K562 (cell line): Measurements from ENCODE around the gene TEX14. TPM values are rescaled to one million over a fixed set of nuclear protein-coding genes. Genes with fewer than 3 reads are reported as not detected.

ENCODE experiments used
- CBFA2T2 ChIP-seq: fragments of 450-650 bp; conservative IDR thresholded peaks from 2 replicates; pipeline ENCODE4 v1.6.1; 2017; ENCODE audit warnings: mild to moderate bottlenecking
- HNRNPH1 ChIP-seq: fragments of 200-400 bp; formaldehyde crosslinking; optimal IDR thresholded peaks from 2 replicates; pipeline ENCODE3; 2017; ENCODE audit warnings: low read depth, mild to moderate bottlenecking, low read length, moderate library complexity
- NR4A1 ChIP-seq, 2 experiments: fragments of 250-450 bp in 1 of 2; fragments of 450-650 bp in 1 of 2; sonication (Bioruptor Pico) in 1 of 2; IDR thresholded peaks; 2 replicates each; pipeline versions ENCODE4 v1.4.0 to v1.6.1; 2016 to 2020; ENCODE audit warnings: mild to moderate bottlenecking in 2 of 2, missing compliant biosample characterization in 1 of 2, missing genetic modification characterization in 1 of 2, moderate library complexity in 1 of 2
- SMAD3 ChIP-seq: fragments of 450-650 bp; formaldehyde crosslinking; conservative IDR thresholded peaks from 2 replicates; pipeline ENCODE4 v1.4.0; 2020; ENCODE audit warnings: mild to moderate bottlenecking
- SNRNP70 ChIP-seq: fragments of 200-400 bp; formaldehyde crosslinking; optimal IDR thresholded peaks from 2 replicates; pipeline ENCODE3; 2017; ENCODE audit warnings: low read depth, low read length
- SREBF1 ChIP-seq: fragments of 150-350 bp; IDR thresholded peaks from 2 replicates; pipeline ENCODE4 v1.6.1; 2014; ENCODE audit warnings: antibody characterized with exemption, low read depth, low read length, borderline replicate concordance
- SUPT5H ChIP-seq: fragments of 450-650 bp; IDR thresholded peaks from 2 replicates; pipeline ENCODE4 v1.6.1; 2016
- ZEB2 ChIP-seq: fragments of 450-650 bp; IDR thresholded peaks from 2 replicates; pipeline ENCODE4 v1.6.1; 2016
- ZNF24 ChIP-seq: fragments of 450-650 bp; IDR thresholded peaks from 2 replicates; pipeline ENCODE4 v1.6.1; 2016
- polyA plus RNA-seq, 8 experiments: library from polyadenylated mRNA; depleted of rRNA in 4 of 8; stranded (reverse) in 5 of 8; unstranded in 3 of 8; fragments of >200 nt; fragmentation: Nextera tagmentation in 2 of 8; fragmentation: Illumina TruSeq in 1 of 8; extraction: Ambion mirVana in 2 of 8; extraction: Trizol in 1 of 8; gene quantifications; 2 replicates each; pipeline versions ENCODE4 v1.2.1 to v1.2.3, GENCODE V29; 2011 to 2014; ENCODE audit warnings: inconsistent platforms in 1 of 8, missing spikeins in 1 of 8
- total RNA-seq, 7 experiments: library from RNA; depleted of rRNA in 6 of 7; stranded (reverse); fragments of >200 nt in 6 of 7; fragmentation: Illumina TruSeq in 2 of 7; extraction: Trizol in 2 of 7; gene quantifications; 2 replicates each; pipeline versions ENCODE4 v1.2.1 to v1.2.3, GENCODE V29; 2011 to 2021; ENCODE audit warnings: low replicate concordance in 1 of 7
- TF ChIP-seq, protein P1 (sequence below): fragments of 450-650 bp; formaldehyde crosslinking; IDR thresholded peaks from 2 replicates; pipeline ENCODE4 v1.4.0; 2020; ENCODE audit warnings: mild to moderate bottlenecking, moderate library complexity
- TF ChIP-seq, protein P2 (sequence below): fragments of 450-650 bp; formaldehyde crosslinking; IDR thresholded peaks from 2 replicates; pipeline ENCODE4 v1.4.0; 2020; ENCODE audit warnings: mild to moderate bottlenecking, moderate library complexity
- TF ChIP-seq, protein P3 (sequence below): fragments of 250-450 bp; sonication (Bioruptor Pico); IDR thresholded peaks from 2 replicates; pipeline ENCODE4 v1.8.0; 2022; ENCODE audit warnings: inconsistent platforms
- TF ChIP-seq, protein P4 (sequence below), 2 experiments: fragments of 150-350 bp in 1 of 2; IDR thresholded peaks; 2 replicates each; pipeline ENCODE4 v1.6.1; 2012 to 2016; ENCODE audit warnings: low read depth in 2 of 2, low read length in 2 of 2, mild to moderate bottlenecking in 1 of 2, moderate library complexity in 1 of 2
- TF ChIP-seq, protein P5 (sequence below), 2 experiments: IDR thresholded peaks; 2 replicates each; pipeline ENCODE4 v1.6.1; 2012; ENCODE audit warnings: improper control_type of control experiment in 2 of 2, low read depth in 2 of 2, low read length in 2 of 2, borderline replicate concordance in 1 of 2

Gene TEX14
- total and polyA plus RNA-seq, 9 of the 15 experiments (the other 6 are each of a cell fraction or from before 2014, with no cell fraction given): 0.05 to 0.12 (median 0.09) TPM; not detected in 1

DNA sequence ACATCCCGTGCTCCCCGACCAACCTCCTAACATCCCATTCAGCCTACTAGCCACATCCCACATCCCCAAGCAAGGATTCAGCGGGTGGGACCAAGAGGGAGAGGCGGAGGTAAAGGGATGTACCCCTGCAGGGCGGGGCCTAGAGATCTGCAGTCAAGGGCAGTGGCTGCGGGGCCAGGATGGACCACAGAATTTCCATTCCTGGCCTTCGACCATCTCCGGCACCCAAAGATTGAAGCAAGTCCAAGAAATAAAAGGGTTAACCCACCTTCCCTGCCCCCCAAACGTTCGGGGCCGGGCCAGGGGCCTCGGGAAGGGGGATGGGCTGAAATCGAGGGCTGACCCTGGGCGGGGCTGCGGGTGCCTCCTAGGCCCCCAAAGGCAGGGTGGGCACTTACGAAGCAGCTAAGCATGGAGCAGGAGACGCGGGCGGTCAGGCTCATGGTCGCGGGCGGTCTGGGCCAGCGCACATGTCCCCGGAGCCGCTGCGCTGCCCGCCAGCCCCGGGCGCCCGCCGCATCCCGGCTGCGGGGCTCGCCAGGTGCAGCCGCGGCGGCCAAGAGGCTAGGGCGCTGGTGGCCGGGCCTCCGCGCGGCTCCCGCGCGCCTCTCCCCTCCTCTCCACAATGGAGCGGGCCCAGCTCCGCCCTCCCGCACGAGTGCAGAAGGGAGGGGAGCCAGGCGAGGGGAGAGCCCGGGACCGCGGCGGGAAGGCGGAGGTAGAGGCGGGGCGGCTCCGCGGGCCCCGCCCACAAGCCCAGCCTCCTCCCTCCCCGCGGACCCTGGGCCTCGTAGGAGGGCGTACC is 177.7 kb downstream of the TEX14 start, which contains the start of gene MTMR4 (continued):
- TF ChIP-seq, protein P1, sequence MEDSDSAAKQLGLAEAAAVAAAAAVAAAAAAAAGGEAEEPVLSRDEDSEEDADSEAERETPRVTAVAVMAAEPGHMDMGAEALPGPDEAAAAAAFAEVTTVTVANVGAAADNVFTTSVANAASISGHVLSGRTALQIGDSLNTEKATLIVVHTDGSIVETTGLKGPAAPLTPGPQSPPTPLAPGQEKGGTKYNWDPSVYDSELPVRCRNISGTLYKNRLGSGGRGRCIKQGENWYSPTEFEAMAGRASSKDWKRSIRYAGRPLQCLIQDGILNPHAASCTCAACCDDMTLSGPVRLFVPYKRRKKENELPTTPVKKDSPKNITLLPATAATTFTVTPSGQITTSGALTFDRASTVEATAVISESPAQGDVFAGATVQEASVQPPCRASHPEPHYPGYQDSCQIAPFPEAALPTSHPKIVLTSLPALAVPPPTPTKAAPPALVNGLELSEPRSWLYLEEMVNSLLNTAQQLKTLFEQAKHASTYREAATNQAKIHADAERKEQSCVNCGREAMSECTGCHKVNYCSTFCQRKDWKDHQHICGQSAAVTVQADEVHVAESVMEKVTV (CRISPR knock-in tag): no peak
- TF ChIP-seq HNRNPH1 (no peak), ZEB2 (no peak), NR4A1 (CRISPR knock-in tag; IDR thresholded peaks at IDR 0.05) (no peak), NR4A1 (tag; IDR thresholded peaks at IDR 0.05) (no peak), ZNF24 (no peak), SUPT5H (no peak), SMAD3 (CRISPR knock-in tag) (no peak), SREBF1 (no peak), CBFA2T2 (no peak), SNRNP70 (no peak)
- TF ChIP-seq, protein P2, sequence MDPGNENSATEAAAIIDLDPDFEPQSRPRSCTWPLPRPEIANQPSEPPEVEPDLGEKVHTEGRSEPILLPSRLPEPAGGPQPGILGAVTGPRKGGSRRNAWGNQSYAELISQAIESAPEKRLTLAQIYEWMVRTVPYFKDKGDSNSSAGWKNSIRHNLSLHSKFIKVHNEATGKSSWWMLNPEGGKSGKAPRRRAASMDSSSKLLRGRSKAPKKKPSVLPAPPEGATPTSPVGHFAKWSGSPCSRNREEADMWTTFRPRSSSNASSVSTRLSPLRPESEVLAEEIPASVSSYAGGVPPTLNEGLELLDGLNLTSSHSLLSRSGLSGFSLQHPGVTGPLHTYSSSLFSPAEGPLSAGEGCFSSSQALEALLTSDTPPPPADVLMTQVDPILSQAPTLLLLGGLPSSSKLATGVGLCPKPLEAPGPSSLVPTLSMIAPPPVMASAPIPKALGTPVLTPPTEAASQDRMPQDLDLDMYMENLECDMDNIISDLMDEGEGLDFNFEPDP (CRISPR knock-in tag): no peak
- TF ChIP-seq, protein P3, sequence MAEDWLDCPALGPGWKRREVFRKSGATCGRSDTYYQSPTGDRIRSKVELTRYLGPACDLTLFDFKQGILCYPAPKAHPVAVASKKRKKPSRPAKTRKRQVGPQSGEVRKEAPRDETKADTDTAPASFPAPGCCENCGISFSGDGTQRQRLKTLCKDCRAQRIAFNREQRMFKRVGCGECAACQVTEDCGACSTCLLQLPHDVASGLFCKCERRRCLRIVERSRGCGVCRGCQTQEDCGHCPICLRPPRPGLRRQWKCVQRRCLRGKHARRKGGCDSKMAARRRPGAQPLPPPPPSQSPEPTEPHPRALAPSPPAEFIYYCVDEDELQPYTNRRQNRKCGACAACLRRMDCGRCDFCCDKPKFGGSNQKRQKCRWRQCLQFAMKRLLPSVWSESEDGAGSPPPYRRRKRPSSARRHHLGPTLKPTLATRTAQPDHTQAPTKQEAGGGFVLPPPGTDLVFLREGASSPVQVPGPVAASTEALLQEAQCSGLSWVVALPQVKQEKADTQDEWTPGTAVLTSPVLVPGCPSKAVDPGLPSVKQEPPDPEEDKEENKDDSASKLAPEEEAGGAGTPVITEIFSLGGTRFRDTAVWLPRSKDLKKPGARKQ (CRISPR knock-in tag): no peak
- TF ChIP-seq, protein P4, sequence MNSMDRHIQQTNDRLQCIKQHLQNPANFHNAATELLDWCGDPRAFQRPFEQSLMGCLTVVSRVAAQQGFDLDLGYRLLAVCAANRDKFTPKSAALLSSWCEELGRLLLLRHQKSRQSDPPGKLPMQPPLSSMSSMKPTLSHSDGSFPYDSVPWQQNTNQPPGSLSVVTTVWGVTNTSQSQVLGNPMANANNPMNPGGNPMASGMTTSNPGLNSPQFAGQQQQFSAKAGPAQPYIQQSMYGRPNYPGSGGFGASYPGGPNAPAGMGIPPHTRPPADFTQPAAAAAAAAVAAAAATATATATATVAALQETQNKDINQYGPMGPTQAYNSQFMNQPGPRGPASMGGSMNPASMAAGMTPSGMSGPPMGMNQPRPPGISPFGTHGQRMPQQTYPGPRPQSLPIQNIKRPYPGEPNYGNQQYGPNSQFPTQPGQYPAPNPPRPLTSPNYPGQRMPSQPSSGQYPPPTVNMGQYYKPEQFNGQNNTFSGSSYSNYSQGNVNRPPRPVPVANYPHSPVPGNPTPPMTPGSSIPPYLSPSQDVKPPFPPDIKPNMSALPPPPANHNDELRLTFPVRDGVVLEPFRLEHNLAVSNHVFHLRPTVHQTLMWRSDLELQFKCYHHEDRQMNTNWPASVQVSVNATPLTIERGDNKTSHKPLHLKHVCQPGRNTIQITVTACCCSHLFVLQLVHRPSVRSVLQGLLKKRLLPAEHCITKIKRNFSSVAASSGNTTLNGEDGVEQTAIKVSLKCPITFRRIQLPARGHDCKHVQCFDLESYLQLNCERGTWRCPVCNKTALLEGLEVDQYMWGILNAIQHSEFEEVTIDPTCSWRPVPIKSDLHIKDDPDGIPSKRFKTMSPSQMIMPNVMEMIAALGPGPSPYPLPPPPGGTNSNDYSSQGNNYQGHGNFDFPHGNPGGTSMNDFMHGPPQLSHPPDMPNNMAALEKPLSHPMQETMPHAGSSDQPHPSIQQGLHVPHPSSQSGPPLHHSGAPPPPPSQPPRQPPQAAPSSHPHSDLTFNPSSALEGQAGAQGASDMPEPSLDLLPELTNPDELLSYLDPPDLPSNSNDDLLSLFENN (IDR thresholded peaks at IDR 0.05; ENCODE audit: low read depth in 2 of 2, low read length in 2 of 2): no peak
- TF ChIP-seq, protein P5, sequence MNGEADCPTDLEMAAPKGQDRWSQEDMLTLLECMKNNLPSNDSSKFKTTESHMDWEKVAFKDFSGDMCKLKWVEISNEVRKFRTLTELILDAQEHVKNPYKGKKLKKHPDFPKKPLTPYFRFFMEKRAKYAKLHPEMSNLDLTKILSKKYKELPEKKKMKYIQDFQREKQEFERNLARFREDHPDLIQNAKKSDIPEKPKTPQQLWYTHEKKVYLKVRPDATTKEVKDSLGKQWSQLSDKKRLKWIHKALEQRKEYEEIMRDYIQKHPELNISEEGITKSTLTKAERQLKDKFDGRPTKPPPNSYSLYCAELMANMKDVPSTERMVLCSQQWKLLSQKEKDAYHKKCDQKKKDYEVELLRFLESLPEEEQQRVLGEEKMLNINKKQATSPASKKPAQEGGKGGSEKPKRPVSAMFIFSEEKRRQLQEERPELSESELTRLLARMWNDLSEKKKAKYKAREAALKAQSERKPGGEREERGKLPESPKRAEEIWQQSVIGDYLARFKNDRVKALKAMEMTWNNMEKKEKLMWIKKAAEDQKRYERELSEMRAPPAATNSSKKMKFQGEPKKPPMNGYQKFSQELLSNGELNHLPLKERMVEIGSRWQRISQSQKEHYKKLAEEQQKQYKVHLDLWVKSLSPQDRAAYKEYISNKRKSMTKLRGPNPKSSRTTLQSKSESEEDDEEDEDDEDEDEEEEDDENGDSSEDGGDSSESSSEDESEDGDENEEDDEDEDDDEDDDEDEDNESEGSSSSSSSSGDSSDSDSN (IDR thresholded peaks at IDR 0.05; ENCODE audit: borderline replicate concordance in 1 of 2, low read depth in 2 of 2, low read length in 2 of 2): 0 out of 4 replicates have a peak, but pooled peaks have one; percentile 17 to 33
